Germinal center (tissue), 1 donor: ENCODE results near the gene CSMD2.

Source experiments
- DNase-seq: peaks from one replicate; pipeline ENCODE4 v3.0.0; 2012; ENCODE audit warnings: mixed read lengths, low spot score

CSMD2 gene

DNA sequence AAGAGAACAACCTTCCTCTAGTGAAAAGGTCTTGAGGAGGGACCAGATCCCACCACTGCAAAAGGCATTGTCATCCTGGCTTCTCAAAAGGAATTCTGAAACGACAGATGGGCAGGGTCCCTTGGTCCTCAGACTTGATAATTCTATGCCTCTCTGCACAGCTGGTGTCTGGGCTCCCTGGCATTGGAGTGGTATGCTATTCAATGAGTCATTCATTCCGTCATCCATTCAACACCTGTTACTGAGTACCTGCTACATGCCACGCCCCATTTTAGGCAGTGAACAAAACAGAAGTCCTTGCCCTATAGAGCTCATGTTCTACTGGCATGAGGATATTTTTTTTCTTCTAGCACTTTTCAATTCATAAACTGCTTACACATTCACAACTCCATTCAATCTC, 347.0 kb downstream of the CSMD2 start:
- no peak for DNase-seq

DNA sequence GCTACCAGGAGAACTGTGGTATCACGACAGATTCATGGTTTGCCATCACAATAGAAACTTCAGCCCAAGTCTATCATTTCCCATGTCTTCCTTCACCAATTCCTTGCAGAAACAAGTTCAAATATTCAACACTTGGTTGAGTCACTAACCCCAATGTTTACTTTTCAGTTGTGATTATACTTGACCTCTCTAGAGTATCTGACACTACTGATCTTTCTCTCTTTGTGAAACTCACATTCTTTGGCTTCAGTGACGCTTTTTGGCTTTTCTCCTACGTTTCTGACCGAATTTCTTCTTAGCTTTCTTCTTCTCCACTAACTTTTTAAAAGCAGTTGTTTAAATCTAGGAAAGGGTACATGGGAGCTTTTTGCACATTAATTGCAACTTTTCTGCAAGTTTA, 350.0 kb downstream of the CSMD2 start:
- DNase-seq, result no peak

DNA sequence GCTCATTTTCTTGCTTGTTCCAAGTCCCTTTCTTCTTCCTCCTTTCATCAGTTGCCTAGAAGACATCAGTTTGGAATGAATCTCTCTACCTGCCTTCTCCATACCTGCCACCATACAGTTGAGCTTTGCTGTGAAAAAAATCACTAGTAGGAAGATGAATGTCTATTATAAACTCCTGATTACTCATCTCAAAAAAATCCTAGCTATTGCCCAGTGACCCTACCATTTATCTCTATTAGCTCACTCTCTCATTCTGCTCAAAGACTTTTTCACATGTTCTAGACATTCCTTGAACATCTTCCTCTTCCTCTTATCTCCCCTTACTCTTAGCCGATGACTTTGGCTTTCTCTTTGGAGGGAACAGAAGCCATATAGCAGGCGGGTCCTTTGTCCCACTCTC, 350.9 kb downstream of the CSMD2 start:
- DNase-seq, result no peak

DNA sequence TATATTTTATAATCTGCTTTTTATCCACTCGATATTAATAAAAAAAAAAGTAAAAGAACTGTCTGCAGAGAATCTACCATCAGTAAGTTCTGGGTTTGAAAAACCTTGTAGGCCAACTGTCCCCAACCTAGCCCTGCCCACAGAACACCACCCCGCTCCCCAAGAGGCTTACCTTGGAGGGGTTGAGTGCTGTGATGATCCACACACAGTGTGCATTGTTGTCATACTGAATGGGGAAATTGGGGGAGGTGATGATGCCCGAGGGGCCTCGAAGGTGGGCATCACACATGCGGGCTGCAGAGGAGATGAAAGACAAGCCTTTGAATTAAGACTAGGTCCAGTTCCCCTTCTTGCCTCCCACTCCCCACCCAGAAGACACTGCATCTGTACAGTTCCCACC, 354.5 kb downstream of the CSMD2 start:
- DNase-seq, result no peak

DNA sequence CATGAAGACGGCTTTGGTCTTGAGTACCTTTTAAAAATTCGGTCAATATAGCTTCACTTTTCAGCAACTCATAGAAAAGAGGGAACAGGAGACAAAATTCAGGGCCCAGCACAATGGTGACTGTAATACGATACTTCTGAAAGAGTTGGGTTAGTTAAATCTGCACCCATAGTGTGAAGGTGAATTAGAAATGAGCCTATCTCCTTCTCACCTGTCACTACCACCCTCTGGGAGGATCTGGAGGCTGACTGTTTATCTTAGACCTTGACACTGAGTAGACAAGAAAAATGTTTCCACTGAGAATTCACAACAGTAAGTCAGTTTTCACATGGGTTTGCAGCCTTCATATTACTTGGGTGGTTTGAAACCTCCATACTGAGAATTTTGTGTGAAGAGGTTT, 359.0 kb downstream of the CSMD2 start:
- DNase-seq, result no peak

- DNase-seq, result no peak
Observed at GRCh38 chr1:33802268-33802667, 362.8 kb downstream of the CSMD2 start.

DNA sequence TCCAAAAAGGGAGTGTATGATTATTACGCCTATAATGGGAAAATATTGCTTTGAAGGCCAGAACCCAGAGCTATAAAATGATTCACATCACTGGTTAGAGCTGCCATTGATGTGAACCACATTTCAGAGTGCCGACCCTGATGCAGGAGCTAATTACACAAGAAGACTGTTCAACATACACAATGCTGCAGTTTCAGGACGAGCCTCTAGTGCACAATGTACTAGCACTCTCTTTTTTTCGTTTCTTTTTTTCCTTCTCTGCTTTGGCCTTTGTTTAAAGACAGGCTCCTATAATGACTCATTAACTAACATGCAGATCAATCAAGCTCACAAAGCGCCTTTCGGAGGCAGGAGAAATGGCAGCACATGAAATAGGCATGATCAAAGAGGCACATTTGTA, 367.2 kb downstream of the CSMD2 start:
- DNase-seq, result no peak

DNA sequence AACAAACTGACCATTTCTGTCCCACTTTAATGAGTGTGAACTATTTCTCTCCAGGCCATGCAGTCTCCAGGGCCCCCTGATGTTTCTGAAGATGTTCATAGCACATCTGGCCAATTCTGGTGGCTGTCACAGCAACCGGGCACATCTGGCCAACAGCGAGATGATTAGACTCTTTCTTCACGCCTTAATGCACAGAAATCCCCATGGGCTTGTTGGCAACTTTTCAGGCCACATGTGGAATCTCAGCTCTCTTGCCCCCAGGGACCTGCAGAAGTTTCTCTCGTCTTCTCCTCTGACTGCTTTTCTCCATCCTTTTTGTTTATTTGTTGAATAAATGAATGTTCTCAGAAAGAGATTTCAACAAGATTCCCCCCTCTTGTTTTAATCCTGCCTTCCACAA, 372.4 kb downstream of the CSMD2 start:
- no peak for DNase-seq

- DNase-seq, result no peak
Observed at GRCh38 chr1:33792216-33792615, 372.8 kb downstream of the CSMD2 start.

GRCh38 chr1:33791251-33791650, 373.8 kb downstream of the CSMD2 start:
- no peak for DNase-seq

DNA sequence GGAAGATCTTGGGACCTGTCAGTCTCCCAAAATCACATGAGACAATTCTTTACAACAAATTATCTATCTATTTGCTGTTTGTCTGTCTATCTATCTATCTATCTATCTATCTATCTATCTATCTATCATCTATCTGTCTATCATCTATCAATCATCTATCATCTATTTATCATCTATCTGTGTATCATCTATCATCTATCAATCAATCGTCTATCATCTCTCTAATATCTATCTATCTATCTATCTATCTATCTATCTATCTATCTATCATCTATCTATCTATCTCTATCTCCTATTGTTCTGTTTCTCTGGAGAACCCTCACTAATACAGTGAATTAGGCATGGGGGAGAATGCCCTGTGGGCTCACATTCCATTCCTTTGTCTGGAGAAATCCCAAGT, 374.5 kb downstream of the CSMD2 start:
- DNase-seq, result no peak

DNA sequence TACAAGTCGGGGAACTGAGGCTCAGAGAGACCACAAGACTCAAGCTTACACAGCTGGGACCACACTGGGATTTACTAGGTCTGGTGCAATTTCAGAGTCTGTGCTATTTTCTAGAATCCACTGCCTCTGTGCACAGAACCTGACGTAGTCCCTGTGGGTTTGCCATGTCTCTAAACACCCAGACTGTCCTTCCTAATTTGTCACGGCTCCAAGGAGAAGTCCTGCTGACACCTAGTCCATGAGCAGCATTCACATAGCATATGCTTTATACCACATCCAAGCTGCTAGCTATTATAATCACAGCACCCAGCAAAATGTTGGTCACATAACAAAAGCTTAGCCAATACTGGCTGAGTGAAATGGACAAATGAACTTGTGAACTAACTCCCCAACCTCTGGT, 380.2 kb downstream of the CSMD2 start:
- no peak for DNase-seq

GRCh38 chr1:33782776-33783175, 382.3 kb downstream of the CSMD2 start:
- DNase-seq, result no peak

GRCh38 chr1:33781652-33782051, 383.4 kb downstream of the CSMD2 start:
- DNase-seq, result no peak

GRCh38 chr1:33777337-33777736, 387.7 kb downstream of the CSMD2 start:
- DNase-seq, result no peak

DNA sequence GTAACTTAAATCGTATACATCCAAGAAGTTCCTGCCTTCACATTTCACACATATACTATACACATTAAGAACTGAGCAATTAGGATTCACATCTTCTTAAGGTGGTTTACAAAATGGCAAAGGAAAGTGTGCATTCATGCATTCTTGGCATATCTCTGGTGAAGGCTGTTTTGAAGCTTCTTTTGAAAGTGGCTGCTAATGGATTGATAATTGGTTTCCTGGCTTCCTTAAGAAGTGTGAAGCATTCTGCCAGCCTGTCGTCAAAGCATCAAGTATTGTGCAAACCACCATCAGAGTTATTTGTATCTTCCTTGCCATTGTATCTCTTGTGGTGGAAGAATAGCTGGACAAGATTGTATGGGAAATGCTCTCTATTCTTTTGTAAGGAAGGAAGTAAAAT, 396.2 kb downstream of the CSMD2 start:
- no peak for DNase-seq

DNA sequence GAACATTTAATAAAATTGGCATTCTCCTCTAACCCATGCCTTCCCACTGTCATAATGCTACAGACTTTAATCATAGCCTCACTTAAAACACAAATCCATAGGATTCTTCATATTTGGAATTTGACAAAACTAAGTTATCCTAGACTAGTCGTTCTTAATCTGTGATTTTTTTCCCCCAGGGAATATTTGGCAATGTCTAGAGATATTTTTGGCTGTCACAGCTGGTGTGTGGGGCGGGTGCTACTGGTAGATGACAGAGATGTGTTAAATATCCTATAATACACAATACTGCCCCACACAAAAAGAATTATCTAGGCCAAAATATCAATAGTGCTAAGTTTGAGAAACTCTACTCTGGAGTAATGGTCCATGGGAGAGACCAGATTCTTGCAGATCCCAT, 396.9 kb downstream of the CSMD2 start:
- DNase-seq, result no peak

- DNase-seq, result no peak
Observed at GRCh38 chr1:33764149-33764548, 400.9 kb downstream of the CSMD2 start.

DNA sequence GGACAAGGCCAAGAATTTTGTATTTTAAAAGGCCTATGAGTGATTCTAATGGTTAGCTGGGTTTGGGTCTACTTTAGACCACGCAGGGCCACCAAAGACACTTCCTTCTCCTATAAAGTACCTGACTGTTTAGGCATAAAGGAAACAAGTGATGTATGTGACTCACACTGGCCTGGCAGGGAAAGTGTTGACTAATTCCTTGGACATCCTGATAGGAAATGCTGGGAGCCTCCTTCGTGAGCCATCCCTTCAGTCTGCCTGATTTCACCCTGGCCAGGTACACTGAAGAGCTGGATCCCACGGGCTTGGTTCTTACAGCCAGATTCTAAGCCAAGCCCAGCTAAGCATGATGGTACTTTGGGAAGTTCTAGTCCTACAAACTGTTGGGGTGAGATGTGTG, 401.6 kb downstream of the CSMD2 start:
- DNase-seq, result no peak

GRCh38 chr1:33762962-33763361, 402.1 kb downstream of the CSMD2 start:
- no peak for DNase-seq

DNA sequence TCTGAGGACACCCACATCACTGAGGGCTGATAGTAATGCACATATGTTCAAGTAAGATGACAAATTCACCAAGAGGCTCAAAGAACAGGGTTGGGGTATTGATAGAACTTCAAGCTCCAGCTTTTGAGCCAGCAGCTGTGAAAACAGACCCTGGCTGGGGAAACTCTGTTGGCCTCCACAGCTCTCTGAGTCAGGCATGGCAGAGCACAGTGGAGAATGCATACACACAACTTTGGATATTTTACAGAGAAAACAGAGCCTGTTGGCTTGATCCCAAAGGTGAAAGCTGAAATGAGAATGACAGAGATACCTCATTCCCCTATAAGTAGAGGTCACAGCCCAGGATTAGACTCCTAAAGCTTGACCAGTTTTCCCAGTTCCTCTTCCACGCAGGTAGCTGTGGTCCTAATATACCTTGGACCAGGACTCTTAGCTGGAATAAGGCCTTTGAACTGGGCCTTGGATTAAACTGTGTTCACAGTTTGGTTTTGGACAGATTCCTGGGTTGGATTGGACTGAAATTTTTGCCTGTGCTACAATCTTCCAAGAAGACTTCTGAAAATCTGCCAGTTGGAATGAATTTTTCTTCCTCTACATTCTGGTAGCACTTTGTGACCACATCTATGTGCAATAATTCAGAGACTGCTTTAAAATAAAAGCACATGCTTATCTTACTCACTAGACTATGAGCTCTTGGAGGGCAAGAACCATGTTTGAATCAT, 402.8 kb downstream of the CSMD2 start:
- DNase-seq, result no peak

- no peak for DNase-seq
Observed at GRCh38 chr1:33758698-33759097, 406.3 kb downstream of the CSMD2 start.

- DNase-seq, result no peak
Observed at GRCh38 chr1:33753087-33753856, 411.8 kb downstream of the CSMD2 start.

GRCh38 chr1:33745942-33746341, 419.1 kb downstream of the CSMD2 start:
- no peak for DNase-seq
